ENCODE measurements around the gene PRKCA. TPM values are rescaled to one million over a fixed set of nuclear protein-coding genes. Genes with fewer than 3 reads are reported as not detected.

Gene PRKCA
- total RNA-seq, 4 donors from 2014 or later = 26.0 to 89.0 (median 32.8) TPM

DNA sequence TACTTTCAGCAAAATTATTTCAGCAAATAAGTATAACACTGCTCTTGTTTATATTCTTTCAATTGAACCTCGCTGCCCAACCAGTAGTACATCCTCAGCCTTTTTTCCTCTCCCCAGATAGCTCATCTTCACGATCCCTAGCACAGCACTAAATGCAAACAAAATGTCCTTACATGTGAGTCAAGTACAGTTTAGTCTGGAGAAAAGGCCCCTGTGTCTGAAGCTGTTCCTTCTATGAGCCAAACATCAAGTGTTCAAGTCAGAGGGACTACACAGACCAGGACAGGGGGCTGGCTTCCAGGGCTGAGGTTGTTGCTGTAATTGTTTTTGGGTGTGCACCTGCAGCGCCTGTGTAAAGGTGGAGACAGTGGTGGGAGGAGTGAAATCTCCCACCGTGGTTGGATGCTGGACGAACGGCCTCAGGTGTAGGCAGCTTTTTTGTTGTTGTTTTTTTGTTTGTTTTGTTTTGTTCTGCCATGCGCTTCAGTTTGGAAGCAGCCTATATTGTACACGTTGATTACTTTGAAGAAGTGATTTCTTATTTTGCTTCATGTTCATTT lies 147.1 kb downstream of the PRKCA start:
- no peak for TF ChIP-seq POLR2A (IDR thresholded peaks at IDR 0.05)
- no peak for TF ChIP-seq EP300 (IDR thresholded peaks at IDR 0.05)
- TF ChIP-seq, protein P1, sequence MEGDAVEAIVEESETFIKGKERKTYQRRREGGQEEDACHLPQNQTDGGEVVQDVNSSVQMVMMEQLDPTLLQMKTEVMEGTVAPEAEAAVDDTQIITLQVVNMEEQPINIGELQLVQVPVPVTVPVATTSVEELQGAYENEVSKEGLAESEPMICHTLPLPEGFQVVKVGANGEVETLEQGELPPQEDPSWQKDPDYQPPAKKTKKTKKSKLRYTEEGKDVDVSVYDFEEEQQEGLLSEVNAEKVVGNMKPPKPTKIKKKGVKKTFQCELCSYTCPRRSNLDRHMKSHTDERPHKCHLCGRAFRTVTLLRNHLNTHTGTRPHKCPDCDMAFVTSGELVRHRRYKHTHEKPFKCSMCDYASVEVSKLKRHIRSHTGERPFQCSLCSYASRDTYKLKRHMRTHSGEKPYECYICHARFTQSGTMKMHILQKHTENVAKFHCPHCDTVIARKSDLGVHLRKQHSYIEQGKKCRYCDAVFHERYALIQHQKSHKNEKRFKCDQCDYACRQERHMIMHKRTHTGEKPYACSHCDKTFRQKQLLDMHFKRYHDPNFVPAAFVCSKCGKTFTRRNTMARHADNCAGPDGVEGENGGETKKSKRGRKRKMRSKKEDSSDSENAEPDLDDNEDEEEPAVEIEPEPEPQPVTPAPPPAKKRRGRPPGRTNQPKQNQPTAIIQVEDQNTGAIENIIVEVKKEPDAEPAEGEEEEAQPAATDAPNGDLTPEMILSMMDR (IDR thresholded peaks at IDR 0.05) = no peak
- TF ChIP-seq POLR2AphosphoS5 (IDR thresholded peaks at IDR 0.05) = no peak
- WGBS, 2 donors (ENCODE audit: low coverage in 1 of 2) = 62 to 85% methylated on average over 7 of the region's 8 CpGs
- Histone ChIP-seq H3K9me3 (no peaks in the 10 kb centered on the region), H3K4me1 (no peaks in the 10 kb centered on the region), H3K4me3 (no peak overlapping the region), H3K27ac (no peak overlapping the region), H3K27me3 (no peaks in the 10 kb centered on the region), H3K36me3 (no peaks in the 10 kb centered on the region)
- ATAC-seq = no peak

DNA sequence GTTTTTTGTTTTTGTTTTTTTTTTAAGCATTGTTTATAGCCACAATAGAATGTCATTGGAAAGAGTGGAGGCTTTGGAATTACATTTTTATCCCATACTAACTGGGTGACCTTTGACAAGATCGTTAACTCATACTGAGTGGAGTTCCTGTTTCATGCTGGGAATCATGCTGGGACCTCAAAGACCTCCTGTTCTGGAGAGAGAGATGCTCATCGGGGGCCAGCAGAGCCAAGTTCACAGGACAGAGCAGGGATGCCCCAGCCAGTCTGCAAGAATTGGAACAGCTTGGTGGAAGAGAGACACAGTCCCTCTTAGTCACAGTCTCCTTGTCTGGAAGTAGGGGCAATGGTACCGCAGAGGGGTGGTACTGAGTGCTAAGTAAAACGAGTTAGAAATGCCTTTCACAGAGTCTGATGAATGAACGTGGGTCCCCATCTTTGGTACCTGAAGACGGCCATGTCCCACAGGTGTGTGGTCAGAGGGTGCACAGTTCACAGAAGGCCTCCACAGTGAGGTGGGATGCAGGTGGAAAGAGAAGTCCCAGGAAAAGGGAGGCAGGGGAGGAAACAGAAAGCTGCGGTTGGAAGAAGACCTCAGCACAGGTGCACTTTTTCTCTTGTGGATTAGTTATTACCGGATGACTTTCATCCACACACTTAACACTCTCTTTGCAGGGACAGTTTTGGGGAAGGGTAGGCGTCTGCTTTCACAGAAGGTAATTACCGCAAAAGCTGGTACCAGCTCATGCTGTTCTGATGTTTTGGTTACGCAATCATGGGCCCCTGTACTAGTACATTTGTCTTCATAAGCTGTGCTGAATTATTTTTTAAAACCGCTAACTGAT lies 147.8 kb downstream of the PRKCA start:
- WGBS, 2 donors (ENCODE audit: low coverage in 1 of 2) = 82 to 86% methylated on average over 8 of the region's 12 CpGs
- H3K4me1 ChIP-seq = peaks cover 0 to 7% (median 0%) of the 10 kb centered on the region in 3 donors
- H3K4me3 ChIP-seq = no peak overlapping the region
- no peak for ATAC-seq
- H3K27ac ChIP-seq = no peak overlapping the region
- TF ChIP-seq, protein P1 (IDR thresholded peaks at IDR 0.05) = no peak
- no peak for TF ChIP-seq POLR2AphosphoS5 (IDR thresholded peaks at IDR 0.05)
- no peak for TF ChIP-seq POLR2A (IDR thresholded peaks at IDR 0.05)
- TF ChIP-seq EP300 (IDR thresholded peaks at IDR 0.05) = no peak
- H3K36me3 ChIP-seq = no peaks in the 10 kb centered on the region
- no peaks in the 10 kb centered on the region for H3K9me3 ChIP-seq
- no peaks in the 10 kb centered on the region for H3K27me3 ChIP-seq

DNA sequence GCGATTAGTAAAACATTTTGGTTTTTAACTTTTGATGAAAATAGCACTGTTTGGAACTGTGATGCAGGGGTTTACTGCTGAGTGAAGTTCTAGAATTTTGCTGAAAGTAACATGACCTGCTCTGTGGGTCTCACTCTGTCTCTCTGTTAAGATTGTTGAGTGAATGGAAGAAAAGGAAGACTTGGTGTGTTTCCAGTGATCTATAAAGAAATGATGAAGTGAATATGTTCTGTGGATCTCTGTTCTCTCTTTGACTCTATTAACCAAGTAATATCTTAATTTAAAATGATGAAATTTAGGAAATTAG lies 148.4 kb downstream of the PRKCA start:
- Histone ChIP-seq H3K27ac (no peak overlapping the region), H3K36me3 (no peaks in the 10 kb centered on the region), H3K27me3 (no peaks in the 10 kb centered on the region), H3K4me3 (no peak overlapping the region), H3K9me3 (no peaks in the 10 kb centered on the region), H3K4me1 (peaks cover 0 to 8% (median 0%) of the 10 kb centered on the region in 3 donors)
- TF ChIP-seq, protein P1 (IDR thresholded peaks at IDR 0.05) = no peak
- TF ChIP-seq EP300 (IDR thresholded peaks at IDR 0.05) (no peak), POLR2AphosphoS5 (IDR thresholded peaks at IDR 0.05) (no peak), POLR2A (IDR thresholded peaks at IDR 0.05) (no peak)
- WGBS, 2 donors (ENCODE audit: low coverage in 1 of 2) = 83 to 93% methylated on average over 1 of the region's 1 CpG
- no peak for ATAC-seq

DNA sequence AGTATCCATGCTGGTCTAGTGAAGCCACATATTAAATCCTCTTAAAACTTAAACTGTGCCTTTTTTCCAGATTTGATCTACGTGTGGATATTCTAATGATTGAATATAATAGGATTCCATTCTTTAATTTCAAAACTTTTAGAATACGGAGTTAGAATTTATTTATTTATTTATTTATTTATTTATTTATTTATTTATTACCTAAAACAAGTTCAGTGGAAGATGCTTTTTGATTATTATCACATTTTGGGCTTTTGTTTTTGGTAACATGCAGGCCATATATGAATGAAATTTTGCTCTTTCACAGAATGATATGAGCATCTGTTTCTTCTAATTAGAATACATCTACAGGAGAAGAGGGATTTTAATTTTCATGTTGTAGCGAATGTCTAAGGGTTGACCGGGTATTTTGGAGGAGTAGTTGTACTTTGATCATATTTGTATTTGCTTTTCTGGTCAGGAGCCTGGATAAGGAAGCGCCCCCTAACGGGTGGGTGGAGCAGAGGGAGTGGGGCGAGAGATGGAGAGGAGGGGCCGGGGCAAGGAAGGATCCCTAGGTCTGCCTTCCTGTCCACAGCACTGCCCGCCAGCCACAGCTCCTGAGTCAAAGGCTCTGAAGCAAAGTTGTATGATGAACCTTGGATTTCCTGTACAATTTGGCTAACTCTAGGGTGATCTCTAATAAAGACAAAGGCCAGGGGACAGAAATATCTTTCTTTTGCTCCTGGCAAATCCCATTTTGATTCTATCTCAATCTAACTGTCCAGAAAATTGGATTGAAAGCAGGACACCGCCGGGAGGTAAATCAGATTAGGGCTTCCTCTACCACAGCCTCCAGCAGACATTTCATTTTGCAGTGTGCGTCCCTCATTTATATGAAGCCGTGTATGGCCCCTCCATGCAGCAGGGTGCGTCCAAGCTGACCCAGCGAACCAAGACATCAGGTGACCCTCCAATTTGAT lies 149.1 kb downstream of the PRKCA start:
- Histone ChIP-seq H3K27me3 (no peaks in the 10 kb centered on the region), H3K4me3 (no peak overlapping the region), H3K36me3 (no peaks in the 10 kb centered on the region), H3K27ac (no peak overlapping the region), H3K9me3 (no peaks in the 10 kb centered on the region), H3K4me1 (peaks cover 0 to 8% (median 0%) of the 10 kb centered on the region in 3 donors)
- TF ChIP-seq POLR2A (IDR thresholded peaks at IDR 0.05) = no peak
- TF ChIP-seq EP300 (IDR thresholded peaks at IDR 0.05) = no peak
- TF ChIP-seq, protein P1 (IDR thresholded peaks at IDR 0.05) = no peak
- no peak for TF ChIP-seq POLR2AphosphoS5 (IDR thresholded peaks at IDR 0.05)
- 73 to 85% methylated on average over 9 to 15 of the region's 15 CpGs for whole genome bisulfite sequencing, 2 donors (ENCODE audit: low coverage in 1 of 2)
- no peak for ATAC-seq

Measured in gastroesophageal sphincter (tissue), 4 donors.